Natural killer cell treated with Interleukin-12 subunit alpha and Interleukin-12 subunit beta and Interleukin-15 and Interleukin-18, amount 100 ng/mL, for 72 hours (primary cell): ENCODE data around the gene SYT2. TPM values are rescaled to one million over a fixed set of nuclear protein-coding genes. Genes with fewer than 3 reads are reported as not detected.

Experiments
- ATAC-seq, 2 donors: fragments of 150-1000 bp; cut with Tn5 transposase in 1 of 2; sonication (Bioruptor Pico), chemical (Tn5 transposase) in 1 of 2; 2 replicates each; pipeline ENCODE4 v1.10.0; 2021
- DNase-seq: peaks from one replicate; pipeline ENCODE4 v3.0.0; 2022; ENCODE audit warnings: low spot score
- H3K27ac Mint-ChIP-seq, 2 donors: 1 replicate in 1 of 2; 2 replicates in 1 of 2; pipeline ENCODE4 v1.8.0; 2022; ENCODE audit warnings: mixed read lengths in 2 of 2, mild to moderate bottlenecking in 1 of 2, moderate library complexity in 1 of 2
- H3K27me3 Mint-ChIP-seq, 2 donors: 1 replicate in 1 of 2; 2 replicates in 1 of 2; pipeline ENCODE4 v1.8.0; 2022; ENCODE audit warnings: mixed read lengths in 2 of 2
- H3K36me3 Mint-ChIP-seq: one replicate; pipeline ENCODE4 v1.8.0; 2022; ENCODE audit warnings: mixed read lengths
- H3K4me1 Mint-ChIP-seq, 2 donors: 1 replicate in 1 of 2; 2 replicates in 1 of 2; pipeline ENCODE4 v1.8.0; 2022; ENCODE audit warnings: low read depth in 2 of 2, mixed read lengths in 2 of 2, mild to moderate bottlenecking in 1 of 2
- H3K4me3 Mint-ChIP-seq: one replicate; pipeline ENCODE4 v1.8.0; 2022; ENCODE audit warnings: mixed read lengths
- H3K9me3 Mint-ChIP-seq: 2 replicates; pipeline ENCODE4 v1.8.0; 2022; ENCODE audit warnings: mixed read lengths
- total RNA-seq, 2 donors: library from RNA; stranded (reverse); gene quantifications; one replicate each; pipeline ENCODE4 v1.2.3, GENCODE V29; 2022

The SYT2 gene
- total RNA-seq, 2 donors from 2014 or later = not detected

GRCh38 chr1:202697038-202697437, 13.2 kb downstream of the SYT2 start:
- H3K27ac Mint-ChIP-seq = no peak overlapping the region
- DNase-seq (no peak), ATAC-seq (no peak)
- H3K4me1 Mint-ChIP-seq = peaks cover 6 to 7% of the 10 kb centered on the region in 2 donors
- H3K36me3 Mint-ChIP-seq = no peaks in the 10 kb centered on the region
- no peaks in the 10 kb centered on the region for H3K9me3 Mint-ChIP-seq
- no peak overlapping the region for H3K4me3 Mint-ChIP-seq
- peaks cover 24 to 33% of the 10 kb centered on the region in 2 donors for H3K27me3 Mint-ChIP-seq

- H3K27ac Mint-ChIP-seq = no peak overlapping the region
- peaks cover 6 to 7% of the 10 kb centered on the region in 2 donors for H3K4me1 Mint-ChIP-seq
- peaks cover 24 to 34% of the 10 kb centered on the region in 2 donors for H3K27me3 Mint-ChIP-seq
- ATAC-seq (no peak), DNase-seq (no peak)
- H3K36me3 Mint-ChIP-seq = no peaks in the 10 kb centered on the region
- H3K4me3 Mint-ChIP-seq = no peak overlapping the region
- H3K9me3 Mint-ChIP-seq = no peaks in the 10 kb centered on the region
These were observed 15.9 kb downstream of the SYT2 start for GRCh38 chr1:202694314-202694713.

GRCh38 chr1:202692959-202693555, 17.2 kb downstream of the SYT2 start:
- H3K4me3 Mint-ChIP-seq = no peak overlapping the region

GRCh38 chr1:202691816-202692215, 18.4 kb downstream of the SYT2 start:
- ATAC-seq (no peak), DNase-seq (no peak)
- Mint-ChIP-seq H3K4me3 (no peak overlapping the region), H3K9me3 (no peaks in the 10 kb centered on the region), H3K27me3 (peaks cover 35 to 38% of the 10 kb centered on the region in 2 donors), H3K27ac (no peak overlapping the region), H3K4me1 (no peaks in the 10 kb centered on the region), H3K36me3 (no peaks in the 10 kb centered on the region)

More at GRCh38 chr1:202692959-202693555, 17.2 kb downstream of the SYT2 start:
- no peak for DNase-seq
- Mint-ChIP-seq H3K9me3 (no peaks in the 10 kb centered on the region), H3K27me3 (peaks cover 28 to 33% of the 10 kb centered on the region in 2 donors), H3K27ac (no peak overlapping the region), H3K4me1 (peaks cover 0 to 1% of the 10 kb centered on the region in 2 donors), H3K36me3 (no peaks in the 10 kb centered on the region)
- peak; percentile 58 to 69 for ATAC-seq

- H3K4me3 Mint-ChIP-seq = no peak overlapping the region
- no peaks in the 10 kb centered on the region for H3K9me3 Mint-ChIP-seq
- H3K27ac Mint-ChIP-seq = no peak overlapping the region
- no peaks in the 10 kb centered on the region for H3K4me1 Mint-ChIP-seq
- no peak for DNase-seq
- H3K27me3 Mint-ChIP-seq = peaks cover 23 to 26% of the 10 kb centered on the region in 2 donors
- ATAC-seq = no peak
- no peaks in the 10 kb centered on the region for H3K36me3 Mint-ChIP-seq
These were observed 20.5 kb downstream of the SYT2 start for GRCh38 chr1:202689493-202690342.

- Mint-ChIP-seq H3K9me3 (no peaks in the 10 kb centered on the region), H3K27me3 (peaks cover 25 to 30% of the 10 kb centered on the region in 2 donors), H3K4me3 (no peak overlapping the region), H3K27ac (no peak overlapping the region), H3K4me1 (no peaks in the 10 kb centered on the region), H3K36me3 (no peaks in the 10 kb centered on the region)
- no peak for DNase-seq
- ATAC-seq = no peak
These were observed 21.2 kb downstream of the SYT2 start for GRCh38 chr1:202689082-202689481.

- H3K27me3 Mint-ChIP-seq = peaks cover 26 to 32% of the 10 kb centered on the region in 2 donors
- no peak overlapping the region for H3K27ac Mint-ChIP-seq
These were observed 21.9 kb downstream of the SYT2 start for GRCh38 chr1:202688401-202688800.

GRCh38 chr1:202687798-202688197, 22.5 kb downstream of the SYT2 start:
- no peaks in the 10 kb centered on the region for H3K4me1 Mint-ChIP-seq
- ATAC-seq (no peak), DNase-seq (no peak)
- H3K36me3 Mint-ChIP-seq = no peaks in the 10 kb centered on the region
- H3K27ac Mint-ChIP-seq = no peak overlapping the region
- peaks cover 26 to 32% of the 10 kb centered on the region in 2 donors for H3K27me3 Mint-ChIP-seq
- H3K9me3 Mint-ChIP-seq = no peaks in the 10 kb centered on the region
- H3K4me3 Mint-ChIP-seq = no peak overlapping the region

More at GRCh38 chr1:202688401-202688800, 21.9 kb downstream of the SYT2 start:
- DNase-seq (no peak), ATAC-seq (no peak)
- Mint-ChIP-seq H3K9me3 (no peaks in the 10 kb centered on the region), H3K4me3 (no peak overlapping the region), H3K4me1 (no peaks in the 10 kb centered on the region), H3K36me3 (no peaks in the 10 kb centered on the region)

- no peaks in the 10 kb centered on the region for H3K9me3 Mint-ChIP-seq
- no peak overlapping the region for H3K4me3 Mint-ChIP-seq
- H3K27ac Mint-ChIP-seq = no peak overlapping the region
- no peaks in the 10 kb centered on the region for H3K4me1 Mint-ChIP-seq
- DNase-seq (no peak), ATAC-seq (no peak)
- H3K27me3 Mint-ChIP-seq = peaks cover 27 to 32% of the 10 kb centered on the region in 2 donors
- no peaks in the 10 kb centered on the region for H3K36me3 Mint-ChIP-seq
These were observed 22.9 kb downstream of the SYT2 start for GRCh38 chr1:202687370-202687769.

GRCh38 chr1:202685641-202686040, 24.6 kb downstream of the SYT2 start:
- DNase-seq (no peak), ATAC-seq (no peak)
- Mint-ChIP-seq H3K4me3 (no peak overlapping the region), H3K27ac (no peak overlapping the region), H3K27me3 (peaks cover 28 to 32% of the 10 kb centered on the region in 2 donors), H3K36me3 (no peaks in the 10 kb centered on the region), H3K4me1 (no peaks in the 10 kb centered on the region), H3K9me3 (no peaks in the 10 kb centered on the region)

- no peak overlapping the region for H3K27ac Mint-ChIP-seq
- H3K4me1 Mint-ChIP-seq = no peaks in the 10 kb centered on the region
- ATAC-seq (no peak), DNase-seq (no peak)
- no peaks in the 10 kb centered on the region for H3K9me3 Mint-ChIP-seq
- H3K27me3 Mint-ChIP-seq = peaks cover 27 to 37% of the 10 kb centered on the region in 2 donors
- H3K4me3 Mint-ChIP-seq = no peak overlapping the region
- no peaks in the 10 kb centered on the region for H3K36me3 Mint-ChIP-seq
These were observed 25.5 kb downstream of the SYT2 start for GRCh38 chr1:202684716-202685115.

GRCh38 chr1:202683029-202683428, 27.2 kb downstream of the SYT2 start:
- peaks cover 3% of the 10 kb centered on the region for H3K9me3 Mint-ChIP-seq
- ATAC-seq (no peak), DNase-seq (no peak)
- H3K27me3 Mint-ChIP-seq = peaks cover 37 to 49% of the 10 kb centered on the region in 2 donors
- H3K36me3 Mint-ChIP-seq = no peaks in the 10 kb centered on the region
- H3K4me1 Mint-ChIP-seq = no peaks in the 10 kb centered on the region
- no peak overlapping the region for H3K27ac Mint-ChIP-seq
- H3K4me3 Mint-ChIP-seq = no peak overlapping the region

- no peak overlapping the region for H3K27ac Mint-ChIP-seq
- DNase-seq = no peak
- H3K27me3 Mint-ChIP-seq = peaks cover 36 to 44% of the 10 kb centered on the region in 2 donors
- H3K4me1 Mint-ChIP-seq = no peaks in the 10 kb centered on the region
- no peak overlapping the region for H3K4me3 Mint-ChIP-seq
- H3K36me3 Mint-ChIP-seq = no peaks in the 10 kb centered on the region
- H3K9me3 Mint-ChIP-seq = peaks cover 3% of the 10 kb centered on the region
- no peak for ATAC-seq
These were observed 27.8 kb downstream of the SYT2 start for GRCh38 chr1:202682477-202682876.

GRCh38 chr1:202681736-202682420, 28.4 kb downstream of the SYT2 start:
- Mint-ChIP-seq H3K4me3 (no peak overlapping the region), H3K9me3 (peaks cover 3% of the 10 kb centered on the region), H3K4me1 (no peaks in the 10 kb centered on the region), H3K27ac (no peak overlapping the region), H3K27me3 (peaks cover 34 to 38% of the 10 kb centered on the region in 2 donors), H3K36me3 (no peaks in the 10 kb centered on the region)
- DNase-seq = no peak
- peak in 1 of 2 donors; percentile 38 for ATAC-seq
